ENCODE data around the gene RELA. TPM values are rescaled to one million over a fixed set of nuclear protein-coding genes. Genes with fewer than 3 reads are reported as not detected.
A peak's percentile ranks its signal among the peaks of the same experiment; 100 is the strongest.

Gene RELA
- polyA plus RNA-seq, 3 donors, result 21.3 to 67.9 (median 30.9) TPM

DNA sequence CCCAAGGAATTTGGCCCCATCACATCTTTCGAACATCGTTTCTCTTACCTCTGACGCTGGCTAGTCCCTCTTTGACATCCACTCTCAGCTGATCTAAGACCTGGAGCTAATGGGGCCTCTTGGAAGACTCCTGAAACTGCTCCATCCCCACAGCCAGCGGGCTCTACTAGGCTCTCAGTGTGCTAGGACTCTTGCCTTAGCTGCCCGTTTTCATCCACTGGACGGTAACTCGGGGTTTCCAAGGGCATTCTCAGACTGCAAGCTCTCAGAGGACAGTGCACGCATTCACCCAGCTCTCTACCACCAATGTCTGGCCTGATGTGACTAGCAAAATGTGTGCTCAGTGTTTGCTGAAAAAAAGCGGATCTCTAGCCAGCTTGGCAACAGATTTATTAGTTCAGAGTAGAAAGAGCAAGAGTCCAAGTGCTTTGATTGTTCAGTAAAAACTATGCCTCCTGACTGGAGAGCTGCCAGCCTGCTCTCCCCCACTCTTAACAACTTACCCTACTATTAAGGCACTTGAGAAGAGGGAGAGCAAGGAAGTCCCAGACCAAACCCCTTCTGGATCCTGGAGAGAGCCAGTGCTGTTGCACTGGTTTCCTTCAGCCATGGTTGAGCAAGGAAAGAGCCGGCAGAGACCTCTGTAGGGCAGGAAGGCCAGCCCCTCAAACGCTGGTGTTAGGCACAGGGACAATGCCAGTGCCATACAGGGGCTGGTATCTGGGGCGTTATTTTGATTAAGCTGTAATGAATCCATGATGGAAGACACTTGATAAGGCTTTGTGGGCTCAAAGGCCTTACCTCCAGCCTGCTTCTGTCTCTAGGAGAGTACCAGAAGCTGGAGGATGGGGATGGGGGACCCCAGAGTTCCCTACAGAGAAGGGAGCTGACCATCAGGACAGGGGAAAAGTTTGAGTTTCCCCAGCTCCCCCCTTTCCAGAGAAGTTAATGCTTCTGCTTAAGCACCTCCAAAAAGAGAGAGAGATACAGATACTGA is 9.2 kb downstream of the RELA start:
- Mint-ChIP-seq H3K4me3 (peak overlapping the region; percentile 86 to 90), H3K36me3 (peaks cover 73 to 82% of the 10 kb centered on the region in 2 donors), H3K9me3 (no peaks in the 10 kb centered on the region), H3K27ac (peak overlapping the region; percentile 96 to 99 (median 98)), H3K27me3 (ENCODE audit: low read depth in 3 of 3) (peaks cover 0 to 1% (median 0%) of the 10 kb centered on the region in 3 donors), H3K4me1 (peaks cover 43% of the 10 kb centered on the region)
- Histone ChIP-seq H2AFZ (ENCODE audit: insufficient read depth, low read depth, low read length, poor library complexity, severe bottlenecking) (peak overlapping the region; percentile 37), H3K27ac (ENCODE audit: low read depth in 1 of 2, low read length in 2 of 2) (peak overlapping the region; percentile 83 to 97), H3K4me3 (replicated peaks in 1 of 3; ENCODE audit: low read depth in 2 of 3, low read length in 3 of 3) (peak overlapping the region; percentile 17 to 70 (median 56)), H3K79me2 (ENCODE audit: insufficient read depth, low read length) (peaks cover 29% of the 10 kb centered on the region), H3K4me1 (ENCODE audit: control insufficient read depth in 1 of 2, insufficient read depth in 2 of 2, low read length in 2 of 2) (peaks cover 38 to 52% of the 10 kb centered on the region in 2 donors), H3K9ac (ENCODE audit: insufficient read depth, low read length, poor library complexity, severe bottlenecking) (peak overlapping the region; percentile 73), H3K9me3 (replicated peaks in 1 of 2; ENCODE audit: control insufficient read depth in 1 of 2, insufficient read depth in 1 of 2, low read length in 2 of 2) (no peaks in the 10 kb centered on the region), H3K36me3 (replicated peaks in 1 of 2; ENCODE audit: control insufficient read depth in 1 of 2, insufficient read depth in 2 of 2, low read length in 2 of 2) (peaks cover 69 to 76% of the 10 kb centered on the region in 2 donors), H3K27me3 (ENCODE audit: control insufficient read depth in 2 of 2, insufficient read depth in 2 of 2, low read length in 2 of 2) (no peaks in the 10 kb centered on the region), H4K20me1 (ENCODE audit: insufficient read depth, low read length) (peaks cover 75% of the 10 kb centered on the region), H3K4me2 (replicated peaks; ENCODE audit: extremely low read depth, low read length, poor library complexity, severe bottlenecking) (peak overlapping the region; percentile 90)
- WGBS (ENCODE audit: insufficient coverage), result 47% methylated on average over 9 of the region's 12 CpGs
- DNase-seq, result peak in 1 of 3 donors; percentile 44
- TF ChIP-seq, protein P1, sequence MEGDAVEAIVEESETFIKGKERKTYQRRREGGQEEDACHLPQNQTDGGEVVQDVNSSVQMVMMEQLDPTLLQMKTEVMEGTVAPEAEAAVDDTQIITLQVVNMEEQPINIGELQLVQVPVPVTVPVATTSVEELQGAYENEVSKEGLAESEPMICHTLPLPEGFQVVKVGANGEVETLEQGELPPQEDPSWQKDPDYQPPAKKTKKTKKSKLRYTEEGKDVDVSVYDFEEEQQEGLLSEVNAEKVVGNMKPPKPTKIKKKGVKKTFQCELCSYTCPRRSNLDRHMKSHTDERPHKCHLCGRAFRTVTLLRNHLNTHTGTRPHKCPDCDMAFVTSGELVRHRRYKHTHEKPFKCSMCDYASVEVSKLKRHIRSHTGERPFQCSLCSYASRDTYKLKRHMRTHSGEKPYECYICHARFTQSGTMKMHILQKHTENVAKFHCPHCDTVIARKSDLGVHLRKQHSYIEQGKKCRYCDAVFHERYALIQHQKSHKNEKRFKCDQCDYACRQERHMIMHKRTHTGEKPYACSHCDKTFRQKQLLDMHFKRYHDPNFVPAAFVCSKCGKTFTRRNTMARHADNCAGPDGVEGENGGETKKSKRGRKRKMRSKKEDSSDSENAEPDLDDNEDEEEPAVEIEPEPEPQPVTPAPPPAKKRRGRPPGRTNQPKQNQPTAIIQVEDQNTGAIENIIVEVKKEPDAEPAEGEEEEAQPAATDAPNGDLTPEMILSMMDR (IDR thresholded peaks at IDR 0.05), result no peak
- intact Hi-C loops (cut with micrococcal nuclease), result loop anchor here (1.0 to 5.0 kb wide), 3 partner anchors 9 to 39 kb away; partner anchors contain the start of genes PCNX3 (in 2 of the 2), MAP3K11 (in 1 of the 2) and RELA (in 1 of the 2)

DNA sequence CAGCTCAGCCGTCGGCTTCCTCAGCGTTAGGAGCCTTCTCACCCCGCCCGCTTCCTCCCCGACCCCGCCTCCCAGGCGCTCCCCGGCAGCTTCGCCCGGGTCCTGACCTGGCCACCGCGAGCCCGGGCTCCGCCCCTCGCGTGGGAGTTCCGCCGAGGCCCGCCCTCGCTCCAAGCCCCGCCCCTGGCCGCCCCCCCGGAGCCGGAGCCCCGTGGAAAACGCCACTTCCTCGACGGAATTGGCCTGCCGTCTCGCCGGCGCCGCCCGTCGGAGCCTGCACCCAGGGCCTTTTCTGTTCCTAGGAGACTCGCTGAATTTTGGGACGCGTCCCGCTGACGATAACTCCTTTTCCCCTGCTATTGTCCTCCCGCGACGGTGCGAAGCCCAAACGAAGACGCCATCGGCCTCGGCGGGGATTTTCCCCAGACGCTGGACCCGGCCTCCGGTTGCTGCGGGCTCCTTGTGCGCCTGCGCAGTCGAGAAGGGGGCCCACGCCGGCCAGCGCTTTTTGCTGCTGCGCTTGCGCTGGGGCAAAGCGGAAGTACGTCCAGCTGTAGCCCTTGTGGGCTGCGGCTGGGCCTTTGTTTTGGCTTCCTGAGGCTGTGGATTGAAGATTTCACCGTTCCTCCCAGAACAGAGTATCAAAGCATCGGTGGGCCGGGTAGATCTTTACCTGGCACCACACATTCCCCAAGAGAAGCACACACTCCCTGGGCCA is 10.0 kb downstream of the RELA start:
- H3K27ac ChIP-seq (ENCODE audit: low read depth in 1 of 2, low read length in 2 of 2), result peak overlapping the region; percentile 83 to 97
- peaks cover 75% of the 10 kb centered on the region for H4K20me1 ChIP-seq (ENCODE audit: insufficient read depth, low read length)
- H3K79me2 ChIP-seq (ENCODE audit: insufficient read depth, low read length), result peaks cover 27% of the 10 kb centered on the region
- H3K4me2 ChIP-seq (replicated peaks; ENCODE audit: extremely low read depth, low read length, poor library complexity, severe bottlenecking), result peak overlapping the region; percentile 90
- H3K36me3 ChIP-seq (replicated peaks in 1 of 2; ENCODE audit: control insufficient read depth in 1 of 2, insufficient read depth in 2 of 2, low read length in 2 of 2), result peaks cover 69 to 76% of the 10 kb centered on the region in 2 donors
- 0% methylated on average over 68 of the region's 68 CpGs for WGBS (ENCODE audit: insufficient coverage)
- peak overlapping the region; percentile 73 for H3K9ac ChIP-seq (ENCODE audit: insufficient read depth, low read length, poor library complexity, severe bottlenecking)
- H3K9me3 ChIP-seq (replicated peaks in 1 of 2; ENCODE audit: control insufficient read depth in 1 of 2, insufficient read depth in 1 of 2, low read length in 2 of 2), result no peaks in the 10 kb centered on the region
- H2AFZ ChIP-seq (ENCODE audit: insufficient read depth, low read depth, low read length, poor library complexity, severe bottlenecking), result peak overlapping the region; percentile 37
- H3K4me3 ChIP-seq (replicated peaks in 1 of 3; ENCODE audit: low read depth in 2 of 3, low read length in 3 of 3), result peak overlapping the region; percentile 18 to 70 (median 56)
- no peaks in the 10 kb centered on the region for H3K27me3 ChIP-seq (ENCODE audit: control insufficient read depth in 2 of 2, insufficient read depth in 2 of 2, low read length in 2 of 2)
- Mint-ChIP-seq H3K27ac (peak overlapping the region; percentile 96 to 99 (median 98)), H3K27me3 (ENCODE audit: low read depth in 3 of 3) (peaks cover 0 to 1% (median 0%) of the 10 kb centered on the region in 3 donors), H3K4me3 (peak overlapping the region; percentile 86 to 90), H3K9me3 (no peaks in the 10 kb centered on the region), H3K36me3 (peaks cover 73 to 82% of the 10 kb centered on the region in 2 donors), H3K4me1 (peaks cover 43% of the 10 kb centered on the region)
- H3K4me1 ChIP-seq (ENCODE audit: control insufficient read depth in 1 of 2, insufficient read depth in 2 of 2, low read length in 2 of 2), result peaks cover 38 to 52% of the 10 kb centered on the region in 2 donors
- intact Hi-C loops (cut with micrococcal nuclease), result loop anchor here (1.0 to 5.0 kb wide), 4 partner anchors 10 to 38 kb away; partner anchors contain the start of genes PCNX3 (in 2 of the 2), MAP3K11 (in 1 of the 2), RELA (in 1 of the 2) and SIPA1 (in 1 of the 2)
- TF ChIP-seq, protein P1 (IDR thresholded peaks at IDR 0.05), result no peak
- DNase-seq, result peak; percentile 95 to 96 (median 95)

Measured in CD14-positive monocyte (primary cell).